PFSK-1 (cell line): ENCODE measurements around the gene GNPAT. TPM values are rescaled to one million over a fixed set of nuclear protein-coding genes. Genes with fewer than 3 reads are reported as not detected.

Experiments
- FOXP2 ChIP-seq: optimal IDR thresholded peaks from 2 replicates; pipeline ENCODE3; 2011; ENCODE audit warnings: borderline replicate concordance, control low read depth, inconsistent platforms; ENCODE audit not compliant: insufficient read depth; ENCODE audit errors: extremely low read length, extremely low read depth
- POLR2AphosphoS5 ChIP-seq: IDR thresholded peaks from 2 replicates; pipeline ENCODE4 v1.6.1; 2012; ENCODE audit warnings: low read depth, mild to moderate bottlenecking, control low read depth, low read length, moderate library complexity
- REST ChIP-seq, 2 experiments: IDR thresholded peaks; 2 replicates each; pipeline versions ENCODE4 v1.6.1 to v1.8.0; 2011 to 2012; ENCODE audit warnings: low read depth in 2 of 2, low read length in 2 of 2, control low read depth in 1 of 2, inconsistent platforms in 1 of 2, mild to moderate bottlenecking in 1 of 2, moderate library complexity in 1 of 2; ENCODE audit not compliant: insufficient read depth in 1 of 2
- SIN3A ChIP-seq: IDR thresholded peaks from 2 replicates; pipeline ENCODE4 v1.6.1; 2012; ENCODE audit warnings: mild to moderate bottlenecking, low read length, moderate library complexity, borderline replicate concordance; ENCODE audit not compliant: insufficient read depth
- TAF1 ChIP-seq: IDR thresholded peaks from 2 replicates; pipeline ENCODE4 v1.6.1; 2012; ENCODE audit warnings: low read length, control low read depth, borderline replicate concordance; ENCODE audit not compliant: insufficient read depth
- polyA plus RNA-seq: library from polyadenylated mRNA; unstranded; fragments of >200 nt; gene quantifications from one replicate; pipeline ENCODE4 v1.2.1, GENCODE V29; 2012; ENCODE audit warnings: low read depth, missing spikeins; ENCODE audit not compliant: insufficient read length

GNPAT gene
- polyA plus RNA-seq, result 23.9 TPM

DNA sequence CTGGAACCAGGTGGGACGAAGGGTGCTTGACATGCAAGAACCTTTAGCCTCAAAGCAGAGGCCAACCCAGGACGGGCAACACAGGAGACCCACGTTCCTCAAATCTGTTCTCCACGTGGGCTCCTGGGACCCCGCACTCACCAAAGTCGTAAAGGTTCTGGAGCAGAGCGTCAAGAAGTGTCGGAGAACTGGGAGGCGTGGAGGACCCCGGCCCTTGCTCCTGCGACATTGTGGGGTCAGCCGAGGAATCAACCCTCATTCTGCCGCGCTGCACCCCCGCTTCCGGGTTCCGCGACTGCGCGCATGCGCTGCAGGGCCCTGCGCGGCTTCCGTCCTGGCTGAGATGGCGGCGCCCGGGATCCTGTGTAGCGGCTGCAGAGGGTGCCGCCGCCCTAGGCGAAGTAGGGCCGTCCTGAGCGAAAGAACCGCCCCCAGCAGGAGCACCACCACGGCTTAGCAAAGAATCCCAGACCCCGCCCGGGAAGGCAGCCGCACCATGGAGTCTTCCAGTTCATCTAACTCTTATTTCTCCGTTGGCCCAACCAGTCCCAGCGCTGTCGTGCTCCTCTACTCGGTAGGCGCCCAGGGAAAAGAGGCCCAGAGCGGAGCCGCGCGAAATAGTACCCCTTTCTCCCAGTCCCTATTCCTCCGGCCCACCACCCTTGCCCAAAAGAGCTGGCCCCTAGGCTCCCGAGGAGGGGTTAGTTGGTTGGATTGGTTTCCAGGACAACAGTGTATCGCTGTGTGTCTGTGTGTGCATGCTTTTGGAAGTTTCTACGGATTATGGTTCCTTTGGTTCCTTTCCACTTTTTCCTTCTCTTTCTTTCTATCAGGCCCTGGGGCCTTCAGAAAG is at the start of gene GNPAT:
Gene GNPAT, plus strand, starts transcription at position 330 of the 853 bp plus-strand sequence. Its CDS starts 167 bp downstream, at position 497.
- peak; percentile 94 for TF ChIP-seq POLR2AphosphoS5
- peak; percentile 56 to 72; a peak in 2 of 4 replicates for TF ChIP-seq REST (IDR thresholded peaks at IDR 0.05; ENCODE audit: insufficient read depth in 1 of 2, low read depth in 2 of 2, low read length in 2 of 2)
- TF ChIP-seq TAF1, result peak; percentile 92
- 0 out of 2 replicates have a peak, but pooled peaks have one; percentile 82 for TF ChIP-seq SIN3A
- TF ChIP-seq FOXP2, result peak; percentile 61

- TF ChIP-seq REST (IDR thresholded peaks at IDR 0.05; ENCODE audit: insufficient read depth in 1 of 2, low read depth in 2 of 2, low read length in 2 of 2) (peak; percentile 21 to 48; a peak in 1 of 4 replicates), FOXP2 (no peak)
Measured at GRCh38 chr1:231192620-231193163, 48.3 kb upstream of the GNPAT start.

- TF ChIP-seq SIN3A, result no peak
- TF ChIP-seq TAF1, result no peak
- no peak for TF ChIP-seq REST (IDR thresholded peaks at IDR 0.05; ENCODE audit: insufficient read depth in 1 of 2, low read depth in 2 of 2, low read length in 2 of 2)
- TF ChIP-seq POLR2AphosphoS5, result no peak
- no peak for TF ChIP-seq FOXP2
Measured at GRCh38 chr1:231193710-231194340, 47.2 kb upstream of the GNPAT start.

GRCh38 chr1:231194476-231194842 is 46.6 kb upstream of the GNPAT start:
- TF ChIP-seq POLR2AphosphoS5 (no peak), SIN3A (no peak), FOXP2 (no peak), REST (IDR thresholded peaks at IDR 0.05; ENCODE audit: insufficient read depth in 1 of 2, low read depth in 2 of 2, low read length in 2 of 2) (no peak), TAF1 (no peak)
